Activated T-cell treated with anti-CD3 and anti-CD28 coated beads, Interleukin-2, amount 50 U/mL, for 1 hour (primary cell): ENCODE results near the gene TIMM23.
A peak's percentile ranks its signal among the peaks of the same experiment; 100 is the strongest.
"Not testable (repeated sequence)": the region's sequence is repeated elsewhere in the genome, so short reads cannot be mapped to it uniquely, and the experiment has no call there.

Experiments used
- DNase-seq: peaks from one replicate; pipeline ENCODE4 v3.0.0-alpha.2; 2020

The TIMM23 gene

GRCh38 chr10:46025406-46025805 is 53.1 kb downstream of the TIMM23 start:
- DNase-seq, result no peak

- no peak for DNase-seq
Observed at GRCh38 chr10:46026106-46026505, 53.8 kb downstream of the TIMM23 start.

GRCh38 chr10:46028584-46029460 is 56.5 kb downstream of the TIMM23 start:
- DNase-seq, result no peak

- DNase-seq, result no peak
Observed at GRCh38 chr10:46029461-46030030, 57.3 kb downstream of the TIMM23 start.

- peak; percentile 91 for DNase-seq
Observed at GRCh38 chr10:46030091-46030937, 58.0 kb downstream of the TIMM23 start, which contains the start of gene NCOA4. NCOA4 (minus strand) TSS chr10:46030623; CDS start chr10:46016680, 13,943 bp downstream.

- DNase-seq, result no peak
Observed at GRCh38 chr10:46031648-46032532, 59.6 kb downstream of the TIMM23 start.

- no peak for DNase-seq
Observed at GRCh38 chr10:46033602-46034011, 61.3 kb downstream of the TIMM23 start.

- DNase-seq, result no peak
Observed at GRCh38 chr10:46035923-46036849, 63.9 kb downstream of the TIMM23 start.

- DNase-seq, result no peak
Observed at GRCh38 chr10:46037107-46037825, 65.0 kb downstream of the TIMM23 start.

- no peak for DNase-seq
Observed at GRCh38 chr10:46040004-46040403, 67.7 kb downstream of the TIMM23 start.

- no peak for DNase-seq
Observed at GRCh38 chr10:46042527-46042926, 70.2 kb downstream of the TIMM23 start.

GRCh38 chr10:46046261-46046660 is 74.0 kb downstream of the TIMM23 start, which contains the start of gene MSMB:
MSMB (minus strand) TSS chr10:46046269; CDS start chr10:46046237, 32 bp downstream.
- DNase-seq, result no peak

- no peak for DNase-seq
Observed at GRCh38 chr10:46048152-46048551, 75.9 kb downstream of the TIMM23 start.

- DNase-seq, result not testable (repeated sequence)
Observed at GRCh38 chr10:46049497-46049831, 77.2 kb downstream of the TIMM23 start.

- no peak for DNase-seq
Observed at GRCh38 chr10:46050941-46051623, 78.8 kb downstream of the TIMM23 start.

GRCh38 chr10:46052057-46052790 is 79.9 kb downstream of the TIMM23 start:
- no peak for DNase-seq

GRCh38 chr10:46052791-46053375 is 80.6 kb downstream of the TIMM23 start:
- DNase-seq, result no peak
